MG63 (cell line): ENCODE measurements around the gene SLC9C1. TPM values are rescaled to one million over a fixed set of nuclear protein-coding genes. Genes with fewer than 3 reads are reported as not detected.

Experiments
- DNase-seq: peaks from one replicate; pipeline ENCODE4 v3.0.0-alpha.2; 2020
- H3K27me3 ChIP-seq: fragments of 250-450 bp; sonication (Bioruptor Pico); 2 replicates; pipeline ENCODE4 v1.5.1; 2020; ENCODE audit warnings: mild to moderate bottlenecking, moderate library complexity
- H3K36me3 ChIP-seq: fragments of 250-450 bp; sonication (Bioruptor Pico); 2 replicates; pipeline ENCODE4 v1.5.1; 2020; ENCODE audit warnings: mild to moderate bottlenecking, moderate library complexity
- H3K4me3 ChIP-seq: fragments of 250-450 bp; sonication (Bioruptor Pico); 2 replicates; pipeline ENCODE4 v1.5.1; 2020; ENCODE audit warnings: mild to moderate bottlenecking, moderate library complexity
- H3K9me3 ChIP-seq: fragments of 250-450 bp; sonication (Bioruptor Pico); 2 replicates; pipeline ENCODE4 v1.5.1; 2020; ENCODE audit warnings: mild to moderate bottlenecking, moderate library complexity
- total RNA-seq: library from RNA; depleted of rRNA; stranded (reverse); fragments of >200 nt; shearing (Covaris generic); gene quantifications from 2 replicates; pipeline ENCODE4 v1.2.3, GENCODE V29; 2014; ENCODE audit warnings: low replicate concordance; rRNA removed

SLC9C1 gene
- total RNA-seq, 1 experiment from 2014 or later = not detected

- H3K9me3 ChIP-seq = no peaks in the 10 kb centered on the region
- H3K36me3 ChIP-seq = no peaks in the 10 kb centered on the region
- no peak overlapping the region for H3K4me3 ChIP-seq
- H3K27me3 ChIP-seq = no peaks in the 10 kb centered on the region
- DNase-seq = no peak
These were observed 178.8 kb downstream of the SLC9C1 start for GRCh38 chr3:112115161-112115739.

- H3K27me3 ChIP-seq = no peaks in the 10 kb centered on the region
- no peak overlapping the region for H3K4me3 ChIP-seq
- H3K9me3 ChIP-seq = no peaks in the 10 kb centered on the region
- no peaks in the 10 kb centered on the region for H3K36me3 ChIP-seq
- no peak for DNase-seq
These were observed 179.3 kb downstream of the SLC9C1 start for GRCh38 chr3:112114576-112115160.

GRCh38 chr3:112111785-112112402 lies 182.1 kb downstream of the SLC9C1 start:
- H3K4me3 ChIP-seq = no peak overlapping the region
- peak; percentile 54 for DNase-seq
- H3K9me3 ChIP-seq = no peaks in the 10 kb centered on the region
- no peaks in the 10 kb centered on the region for H3K27me3 ChIP-seq
- no peaks in the 10 kb centered on the region for H3K36me3 ChIP-seq

- H3K27me3 ChIP-seq = no peaks in the 10 kb centered on the region
- no peaks in the 10 kb centered on the region for H3K36me3 ChIP-seq
- H3K9me3 ChIP-seq = no peaks in the 10 kb centered on the region
These were observed 184.7 kb downstream of the SLC9C1 start for GRCh38 chr3:112109322-112109721.

GRCh38 chr3:112104774-112105173 lies 189.2 kb downstream of the SLC9C1 start:
- no peaks in the 10 kb centered on the region for H3K27me3 ChIP-seq
- H3K36me3 ChIP-seq = no peaks in the 10 kb centered on the region
- no peak overlapping the region for H3K4me3 ChIP-seq
- DNase-seq = no peak
- H3K9me3 ChIP-seq = no peaks in the 10 kb centered on the region

More at GRCh38 chr3:112109322-112109721, 184.7 kb downstream of the SLC9C1 start:
- DNase-seq = no peak
- H3K4me3 ChIP-seq = no peak overlapping the region

- no peaks in the 10 kb centered on the region for H3K36me3 ChIP-seq
These were observed 192.1 kb downstream of the SLC9C1 start for GRCh38 chr3:112101916-112102315.

GRCh38 chr3:112097378-112097777 lies 196.6 kb downstream of the SLC9C1 start:
- no peaks in the 10 kb centered on the region for H3K27me3 ChIP-seq
- H3K36me3 ChIP-seq = no peaks in the 10 kb centered on the region; the same call in 1 of the 2 replicates
- no peaks in the 10 kb centered on the region for H3K9me3 ChIP-seq
- no peak overlapping the region for H3K4me3 ChIP-seq
- peak; percentile 80 for DNase-seq

More at GRCh38 chr3:112101916-112102315, 192.1 kb downstream of the SLC9C1 start:
- no peaks in the 10 kb centered on the region for H3K27me3 ChIP-seq
- peak; percentile 53 for DNase-seq
- H3K9me3 ChIP-seq = no peaks in the 10 kb centered on the region
- no peak overlapping the region for H3K4me3 ChIP-seq

- Histone ChIP-seq H3K27me3 (no peaks in the 10 kb centered on the region), H3K36me3 (no peaks in the 10 kb centered on the region; the same call in 1 of the 2 replicates), H3K4me3 (no peak overlapping the region), H3K9me3 (no peaks in the 10 kb centered on the region)
- DNase-seq = no peak
These were observed 197.8 kb downstream of the SLC9C1 start for GRCh38 chr3:112096176-112096575.

GRCh38 chr3:112095731-112096130 lies 198.3 kb downstream of the SLC9C1 start:
- Histone ChIP-seq H3K9me3 (no peaks in the 10 kb centered on the region), H3K36me3 (no peaks in the 10 kb centered on the region; the same call in 1 of the 2 replicates), H3K27me3 (no peaks in the 10 kb centered on the region), H3K4me3 (no peak overlapping the region)
- no peak for DNase-seq

- Histone ChIP-seq H3K36me3 (no peaks in the 10 kb centered on the region; the same call in 1 of the 2 replicates), H3K9me3 (no peaks in the 10 kb centered on the region), H3K27me3 (no peaks in the 10 kb centered on the region), H3K4me3 (no peak overlapping the region)
- no peak for DNase-seq
These were observed 200.9 kb downstream of the SLC9C1 start for GRCh38 chr3:112093180-112093522.

- H3K4me3 ChIP-seq = no peak overlapping the region
These were observed 201.4 kb downstream of the SLC9C1 start for GRCh38 chr3:112092496-112093179.

GRCh38 chr3:112090887-112091586 lies 203.0 kb downstream of the SLC9C1 start:
- Histone ChIP-seq H3K4me3 (no peak overlapping the region), H3K9me3 (no peaks in the 10 kb centered on the region), H3K27me3 (no peaks in the 10 kb centered on the region), H3K36me3 (no peaks in the 10 kb centered on the region; the same call in 1 of the 2 replicates)
- DNase-seq = no peak

More at GRCh38 chr3:112092496-112093179, 201.4 kb downstream of the SLC9C1 start:
- DNase-seq = no peak
- H3K36me3 ChIP-seq = no peaks in the 10 kb centered on the region; the same call in 1 of the 2 replicates
- no peaks in the 10 kb centered on the region for H3K9me3 ChIP-seq
- no peaks in the 10 kb centered on the region for H3K27me3 ChIP-seq

Other genes with a start within 250 kb of the SLC9C1 start
- gene C3orf52, start 207.8 kb downstream of the SLC9C1 start, total RNA-seq = 2.2 and 2.4 TPM in 2 replicates
- gene GCSAM, start 161.0 kb downstream of the SLC9C1 start, total RNA-seq = not detected in 2 replicates
- 0.36 TPM in 1 of 2 replicates, not detected in the other for gene CD200, start 38.9 kb upstream of the SLC9C1 start, total RNA-seq
- not detected in 2 replicates for gene BTLA, start 205.3 kb upstream of the SLC9C1 start, total RNA-seq